HG03139 (cell line): Measurements from ENCODE around the gene GRB10.
"Not testable (repeated sequence)": the region's sequence is repeated elsewhere in the genome, so short reads cannot be mapped to it uniquely, and the experiment has no call there.

ENCODE experiments used
- ATAC-seq: cut with Tn5 transposase; IDR thresholded peaks from one replicate; pipeline ENCODE4 v1.9.1; 2021; ENCODE audit not compliant: unreplicated experiment

The GRB10 gene

GRCh38 chr7:50558294-50559053 lies 224.2 kb downstream of the GRB10 start:
- ATAC-seq: no peak

GRCh38 chr7:50557099-50557498 lies 225.6 kb downstream of the GRB10 start:
- ATAC-seq: no peak

GRCh38 chr7:50556247-50556991 lies 226.3 kb downstream of the GRB10 start:
- no peak for ATAC-seq

- ATAC-seq: no peak
Observed at GRCh38 chr7:50555594-50556140, 227.0 kb downstream of the GRB10 start.

- ATAC-seq: no peak
Observed at GRCh38 chr7:50554431-50555322, 228.0 kb downstream of the GRB10 start.

GRCh38 chr7:50553973-50554372 lies 228.7 kb downstream of the GRB10 start:
- no peak for ATAC-seq

GRCh38 chr7:50552921-50553320 lies 229.8 kb downstream of the GRB10 start:
- ATAC-seq: no peak

GRCh38 chr7:50552139-50552538 lies 230.6 kb downstream of the GRB10 start:
- no peak for ATAC-seq

GRCh38 chr7:50545613-50546012 lies 237.1 kb downstream of the GRB10 start:
- ATAC-seq: not testable (repeated sequence)

- no peak for ATAC-seq
Observed at GRCh38 chr7:50544992-50545391, 237.7 kb downstream of the GRB10 start.

- ATAC-seq: no peak
Observed at GRCh38 chr7:50543776-50544442, 238.8 kb downstream of the GRB10 start.

- no peak for ATAC-seq
Observed at GRCh38 chr7:50542132-50542531, 240.6 kb downstream of the GRB10 start.

- ATAC-seq: no peak
Observed at GRCh38 chr7:50540785-50541579, 241.7 kb downstream of the GRB10 start.
